ENCODE data around the gene NGFR.
A peak's percentile ranks its signal among the peaks of the same experiment; 100 is the strongest.

NGFR gene

GRCh38 chr17:49494986-49495841 lies at the start of gene NGFR:
NGFR (plus strand) TSS chr17:49495293; CDS start chr17:49495418, 125 bp downstream.
- DNase-seq (ENCODE audit: low read depth), result peak; percentile 30

- DNase-seq (ENCODE audit: low read depth), result no peak
These were observed 49.5 kb upstream of the NGFR start for GRCh38 chr17:49445591-49445990.

- DNase-seq (ENCODE audit: low read depth), result no peak
These were observed 47.3 kb upstream of the NGFR start for GRCh38 chr17:49447628-49448302.

- no peak for DNase-seq (ENCODE audit: low read depth)
These were observed 44.9 kb upstream of the NGFR start for GRCh38 chr17:49450181-49450580.

- DNase-seq (ENCODE audit: low read depth), result no peak
These were observed 44.4 kb upstream of the NGFR start for GRCh38 chr17:49450735-49451134.

GRCh38 chr17:49452201-49452600 lies 42.9 kb upstream of the NGFR start:
- no peak for DNase-seq (ENCODE audit: low read depth)

GRCh38 chr17:49452661-49453060 lies 42.4 kb upstream of the NGFR start:
- no peak for DNase-seq (ENCODE audit: low read depth)

GRCh38 chr17:49454050-49454449 lies 41.0 kb upstream of the NGFR start:
- DNase-seq (ENCODE audit: low read depth), result no peak

GRCh38 chr17:49455272-49455861 lies 39.7 kb upstream of the NGFR start:
- DNase-seq (ENCODE audit: low read depth), result no peak

GRCh38 chr17:49456183-49456965 lies 38.7 kb upstream of the NGFR start:
- DNase-seq (ENCODE audit: low read depth), result no peak

- DNase-seq (ENCODE audit: low read depth), result no peak
These were observed 37.2 kb upstream of the NGFR start for GRCh38 chr17:49457564-49458535.

- no peak for DNase-seq (ENCODE audit: low read depth)
These were observed 35.6 kb upstream of the NGFR start for GRCh38 chr17:49459401-49459984.

GRCh38 chr17:49460401-49460800 lies 34.7 kb upstream of the NGFR start:
- DNase-seq (ENCODE audit: low read depth), result no peak

GRCh38 chr17:49461580-49461979 lies 33.5 kb upstream of the NGFR start:
- no peak for DNase-seq (ENCODE audit: low read depth)

- no peak for DNase-seq (ENCODE audit: low read depth)
These were observed 31.0 kb upstream of the NGFR start for GRCh38 chr17:49464049-49464448.

- no peak for DNase-seq (ENCODE audit: low read depth)
These were observed 29.7 kb upstream of the NGFR start for GRCh38 chr17:49465331-49465903.

- no peak for DNase-seq (ENCODE audit: low read depth)
These were observed 28.7 kb upstream of the NGFR start for GRCh38 chr17:49466436-49466835.

GRCh38 chr17:49467175-49467574 lies 27.9 kb upstream of the NGFR start:
- no peak for DNase-seq (ENCODE audit: low read depth)

- DNase-seq (ENCODE audit: low read depth), result no peak
These were observed 26.2 kb upstream of the NGFR start for GRCh38 chr17:49468811-49469385.

All from activated T-cell treated with anti-CD3 and anti-CD28 coated beads for 1 hour (primary cell).